GM23338 (cell line): ENCODE results near the gene CDH4.

ENCODE experiments used
- CREB1 ChIP-seq: fragments of 250-450 bp; sonication (Bioruptor Pico); IDR thresholded peaks from 2 replicates; pipeline ENCODE4 v1.5.0; 2020; ENCODE audit warnings: low read depth, mild to moderate bottlenecking, moderate library complexity
- EZH2 ChIP-seq: fragments of 200-600 bp; sonication (generic); IDR thresholded peaks from one replicate; pipeline ENCODE4 v1.8.0; 2017; ENCODE audit warnings: antibody characterized with exemption, mild to moderate bottlenecking, low read depth; ENCODE audit not compliant: unreplicated experiment
- EZH2phosphoT487 ChIP-seq: fragments of 200-600 bp; sonication (generic); IDR thresholded peaks from one replicate; pipeline ENCODE4 v1.8.1; 2018; ENCODE audit warnings: antibody characterized with exemption; ENCODE audit not compliant: unreplicated experiment
- POLR2AphosphoS5 ChIP-seq: IDR thresholded peaks from 2 replicates; pipeline ENCODE4 v1.6.1; 2016; ENCODE audit warnings: antibody characterized with exemption, low read depth
- ZNF114 ChIP-seq: fragments of 250-450 bp; sonication (Bioruptor Pico); IDR thresholded peaks from 2 replicates; pipeline ENCODE4 v1.5.0; 2020; ENCODE audit warnings: mild to moderate bottlenecking, moderate library complexity
- ZNF331 ChIP-seq: fragments of 250-450 bp; sonication (Bioruptor Pico); IDR thresholded peaks from 2 replicates; pipeline ENCODE4 v1.5.0; 2020; ENCODE audit warnings: low read depth, mild to moderate bottlenecking, moderate library complexity
- TF ChIP-seq, protein P1 (sequence below), 2 experiments: fragments of 200-600 bp in 1 of 2; sonication (generic) in 1 of 2; conservative IDR thresholded peaks; 2 replicates each; pipeline versions ENCODE4 v1.5.1 to v1.6.1; 2016 to 2017; ENCODE audit warnings: antibody characterized with exemption in 2 of 2, low read depth in 2 of 2, mild to moderate bottlenecking in 2 of 2, moderate library complexity in 1 of 2
- TF ChIP-seq, protein P2 (sequence below): IDR thresholded peaks from one replicate; pipeline ENCODE4 v1.6.1; 2018; ENCODE audit warnings: antibody characterized with exemption; ENCODE audit not compliant: unreplicated experiment
- TF ChIP-seq, protein P3 (sequence below): IDR thresholded peaks from 2 replicates; pipeline ENCODE4 v1.6.1; 2016; ENCODE audit warnings: antibody characterized with exemption

DNA sequence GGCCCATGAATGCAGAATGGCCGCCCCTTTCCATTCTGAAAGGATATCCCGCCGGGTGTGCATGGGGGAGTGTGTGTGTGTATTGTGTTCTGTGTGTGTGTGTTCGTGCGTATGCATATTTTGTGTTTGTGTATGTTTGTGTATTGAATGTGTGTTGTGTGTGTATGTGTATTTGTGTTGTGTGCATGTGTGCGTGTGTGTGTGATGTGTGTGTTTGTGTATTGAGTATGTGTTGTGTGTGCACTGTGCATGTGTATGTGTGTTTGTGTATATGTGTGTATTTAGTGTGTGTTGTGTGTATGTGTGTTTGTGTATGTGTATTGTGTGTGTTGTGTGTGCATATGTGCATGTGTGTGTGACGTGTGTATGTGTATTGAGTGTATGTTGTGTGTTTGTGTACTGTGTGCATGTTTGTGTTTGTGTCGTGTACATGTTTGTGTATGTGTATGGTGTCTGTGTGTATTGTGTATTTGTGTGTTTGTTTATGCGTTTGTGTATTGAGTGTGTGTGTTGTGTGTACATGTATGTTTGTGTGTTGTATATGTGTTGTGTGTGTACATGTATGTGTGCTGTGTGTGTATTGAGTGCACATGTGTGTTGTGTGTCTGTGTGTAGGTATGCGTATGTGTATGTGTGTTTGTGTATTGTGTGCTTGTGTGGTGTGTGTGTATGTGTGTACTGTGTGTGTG lies 587.3 kb downstream of the CDH4 start:
- TF ChIP-seq POLR2AphosphoS5 (no peak), EZH2phosphoT487 (no peak), CREB1 (CRISPR knock-in tag) (no peak), EZH2 (no peak), ZNF114 (CRISPR knock-in tag) (no peak), ZNF331 (no peak)
- TF ChIP-seq, protein P1, sequence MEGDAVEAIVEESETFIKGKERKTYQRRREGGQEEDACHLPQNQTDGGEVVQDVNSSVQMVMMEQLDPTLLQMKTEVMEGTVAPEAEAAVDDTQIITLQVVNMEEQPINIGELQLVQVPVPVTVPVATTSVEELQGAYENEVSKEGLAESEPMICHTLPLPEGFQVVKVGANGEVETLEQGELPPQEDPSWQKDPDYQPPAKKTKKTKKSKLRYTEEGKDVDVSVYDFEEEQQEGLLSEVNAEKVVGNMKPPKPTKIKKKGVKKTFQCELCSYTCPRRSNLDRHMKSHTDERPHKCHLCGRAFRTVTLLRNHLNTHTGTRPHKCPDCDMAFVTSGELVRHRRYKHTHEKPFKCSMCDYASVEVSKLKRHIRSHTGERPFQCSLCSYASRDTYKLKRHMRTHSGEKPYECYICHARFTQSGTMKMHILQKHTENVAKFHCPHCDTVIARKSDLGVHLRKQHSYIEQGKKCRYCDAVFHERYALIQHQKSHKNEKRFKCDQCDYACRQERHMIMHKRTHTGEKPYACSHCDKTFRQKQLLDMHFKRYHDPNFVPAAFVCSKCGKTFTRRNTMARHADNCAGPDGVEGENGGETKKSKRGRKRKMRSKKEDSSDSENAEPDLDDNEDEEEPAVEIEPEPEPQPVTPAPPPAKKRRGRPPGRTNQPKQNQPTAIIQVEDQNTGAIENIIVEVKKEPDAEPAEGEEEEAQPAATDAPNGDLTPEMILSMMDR (conservative IDR thresholded peaks at IDR 0.05; ENCODE audit: low read depth in 2 of 2) = no peak
- TF ChIP-seq, protein P2, sequence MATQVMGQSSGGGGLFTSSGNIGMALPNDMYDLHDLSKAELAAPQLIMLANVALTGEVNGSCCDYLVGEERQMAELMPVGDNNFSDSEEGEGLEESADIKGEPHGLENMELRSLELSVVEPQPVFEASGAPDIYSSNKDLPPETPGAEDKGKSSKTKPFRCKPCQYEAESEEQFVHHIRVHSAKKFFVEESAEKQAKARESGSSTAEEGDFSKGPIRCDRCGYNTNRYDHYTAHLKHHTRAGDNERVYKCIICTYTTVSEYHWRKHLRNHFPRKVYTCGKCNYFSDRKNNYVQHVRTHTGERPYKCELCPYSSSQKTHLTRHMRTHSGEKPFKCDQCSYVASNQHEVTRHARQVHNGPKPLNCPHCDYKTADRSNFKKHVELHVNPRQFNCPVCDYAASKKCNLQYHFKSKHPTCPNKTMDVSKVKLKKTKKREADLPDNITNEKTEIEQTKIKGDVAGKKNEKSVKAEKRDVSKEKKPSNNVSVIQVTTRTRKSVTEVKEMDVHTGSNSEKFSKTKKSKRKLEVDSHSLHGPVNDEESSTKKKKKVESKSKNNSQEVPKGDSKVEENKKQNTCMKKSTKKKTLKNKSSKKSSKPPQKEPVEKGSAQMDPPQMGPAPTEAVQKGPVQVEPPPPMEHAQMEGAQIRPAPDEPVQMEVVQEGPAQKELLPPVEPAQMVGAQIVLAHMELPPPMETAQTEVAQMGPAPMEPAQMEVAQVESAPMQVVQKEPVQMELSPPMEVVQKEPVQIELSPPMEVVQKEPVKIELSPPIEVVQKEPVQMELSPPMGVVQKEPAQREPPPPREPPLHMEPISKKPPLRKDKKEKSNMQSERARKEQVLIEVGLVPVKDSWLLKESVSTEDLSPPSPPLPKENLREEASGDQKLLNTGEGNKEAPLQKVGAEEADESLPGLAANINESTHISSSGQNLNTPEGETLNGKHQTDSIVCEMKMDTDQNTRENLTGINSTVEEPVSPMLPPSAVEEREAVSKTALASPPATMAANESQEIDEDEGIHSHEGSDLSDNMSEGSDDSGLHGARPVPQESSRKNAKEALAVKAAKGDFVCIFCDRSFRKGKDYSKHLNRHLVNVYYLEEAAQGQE = no peak
- TF ChIP-seq, protein P3, sequence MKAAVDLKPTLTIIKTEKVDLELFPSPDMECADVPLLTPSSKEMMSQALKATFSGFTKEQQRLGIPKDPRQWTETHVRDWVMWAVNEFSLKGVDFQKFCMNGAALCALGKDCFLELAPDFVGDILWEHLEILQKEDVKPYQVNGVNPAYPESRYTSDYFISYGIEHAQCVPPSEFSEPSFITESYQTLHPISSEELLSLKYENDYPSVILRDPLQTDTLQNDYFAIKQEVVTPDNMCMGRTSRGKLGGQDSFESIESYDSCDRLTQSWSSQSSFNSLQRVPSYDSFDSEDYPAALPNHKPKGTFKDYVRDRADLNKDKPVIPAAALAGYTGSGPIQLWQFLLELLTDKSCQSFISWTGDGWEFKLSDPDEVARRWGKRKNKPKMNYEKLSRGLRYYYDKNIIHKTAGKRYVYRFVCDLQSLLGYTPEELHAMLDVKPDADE = no peak
